Neural progenitor cell (in vitro differentiated cells): ENCODE data around the gene CPEB1. TPM values are rescaled to one million over a fixed set of nuclear protein-coding genes. Genes with fewer than 3 reads are reported as not detected.
A peak's percentile ranks its signal among the peaks of the same experiment; 100 is the strongest.

Experiments used
- DNase-seq: peaks from one replicate; pipeline ENCODE4 v3.0.0-alpha.2; 2016; ENCODE audit warnings: low spot score
- H2AFZ ChIP-seq: fragments of 200-600 bp; sonication (generic); replicated peaks from 2 replicates; pipeline ENCODE4 v1.6.1; 2016; ENCODE audit warnings: antibody characterized with exemption
- H3F3A ChIP-seq: fragments of 200-600 bp; sonication (generic); 2 replicates; pipeline ENCODE4 v1.6.1; 2016; ENCODE audit warnings: antibody characterized with exemption, low read depth
- H3K27ac ChIP-seq: fragments of 200-600 bp; sonication (generic); 2 replicates; pipeline ENCODE4 v1.5.1; 2016; ENCODE audit warnings: mild to moderate bottlenecking
- H3K27me3 ChIP-seq: fragments of 200-600 bp; sonication (generic); 2 replicates; pipeline ENCODE4 v1.6.1; 2016; ENCODE audit warnings: mild to moderate bottlenecking, moderate library complexity
- H3K36me3 ChIP-seq: fragments of 200-600 bp; sonication (generic); 2 replicates; pipeline ENCODE4 v1.5.1; 2016
- H3K4me1 ChIP-seq: fragments of 200-600 bp; sonication (generic); 2 replicates; pipeline ENCODE4 v1.6.1; 2016; ENCODE audit warnings: mixed run types
- H3K4me2 ChIP-seq: fragments of 200-600 bp; sonication (generic); 2 replicates; pipeline ENCODE4 v1.6.1; 2016
- H3K4me3 ChIP-seq: fragments of 200-600 bp; sonication (generic); 2 replicates; pipeline ENCODE4 v1.5.1; 2016
- H3K79me2 ChIP-seq: fragments of 200-600 bp; sonication (generic); 2 replicates; pipeline ENCODE4 v1.6.1; 2016; ENCODE audit warnings: low read depth
- H3K9ac ChIP-seq: fragments of 200-600 bp; sonication (generic); 2 replicates; pipeline ENCODE4 v1.6.1; 2016
- H3K9me3 ChIP-seq: fragments of 200-600 bp; sonication (generic); 2 replicates; pipeline ENCODE4 v1.5.1; 2016; ENCODE audit warnings: low read depth
- H4K20me1 ChIP-seq: fragments of 200-600 bp; sonication (generic); 2 replicates; pipeline ENCODE4 v1.6.1; 2016; ENCODE audit warnings: low read depth
- H3K27ac Mint-ChIP-seq: 3 replicates; pipeline ENCODE4 v1.8.0; 2021; ENCODE audit warnings: mixed read lengths
- H3K27me3 Mint-ChIP-seq: 2 replicates; pipeline ENCODE4 v1.8.0; 2022; ENCODE audit warnings: low read depth, mild to moderate bottlenecking, inconsistent platforms, moderate library complexity, mixed read lengths; ENCODE audit not compliant: insufficient read depth
- H3K36me3 Mint-ChIP-seq: 3 replicates; pipeline ENCODE4 v1.8.0; 2021; ENCODE audit warnings: mixed read lengths
- H3K4me1 Mint-ChIP-seq: 3 replicates; pipeline ENCODE4 v1.8.0; 2021; ENCODE audit warnings: mixed read lengths
- H3K4me3 Mint-ChIP-seq: 3 replicates; pipeline ENCODE4 v1.8.0; 2021; ENCODE audit warnings: mild to moderate bottlenecking, moderate library complexity, mixed read lengths
- H3K9me3 Mint-ChIP-seq: 3 replicates; pipeline ENCODE4 v1.8.0; 2020; ENCODE audit warnings: mixed read lengths
- CTCF ChIP-seq: fragments of 200-600 bp; sonication (generic); IDR thresholded peaks from 2 replicates; pipeline ENCODE4 v1.5.1; 2017; ENCODE audit warnings: antibody characterized with exemption, mild to moderate bottlenecking
- EZH2 ChIP-seq: fragments of 200-600 bp; sonication (generic); IDR thresholded peaks from 2 replicates; pipeline ENCODE4 v1.6.1; 2017; ENCODE audit warnings: antibody characterized with exemption, mild to moderate bottlenecking, moderate library complexity
- EZH2phosphoT487 ChIP-seq: fragments of 200-600 bp; sonication (generic); IDR thresholded peaks from 2 replicates; pipeline ENCODE4 v1.6.1; 2017; ENCODE audit warnings: antibody characterized with exemption
- total RNA-seq: library from RNA; depleted of rRNA; stranded (reverse); fragments of >200 nt; gene quantifications from 2 replicates; pipeline ENCODE4 v1.2.3, GENCODE V29; 2015; ENCODE audit warnings: low replicate concordance

Gene CPEB1
- total RNA-seq, 1 donor from 2014 or later = 2.1 TPM

GRCh38 chr15:82543160-82543559 lies 104.0 kb downstream of the CPEB1 start:
- Histone ChIP-seq H3K27me3 (no peaks in the 10 kb centered on the region), H3K9ac (no peak overlapping the region), H3K4me1 (peaks cover 27% of the 10 kb centered on the region), H3K9me3 (no peaks in the 10 kb centered on the region), H3K79me2 (peaks cover 21% of the 10 kb centered on the region), H3K27ac (no peak overlapping the region), H3K4me2 (peak overlapping the region; percentile 57), H3K4me3 (no peak overlapping the region), H2AFZ (no peak overlapping the region), H4K20me1 (peaks cover 19% of the 10 kb centered on the region), H3K36me3 (peaks cover 7% of the 10 kb centered on the region), H3F3A (peaks cover 30% of the 10 kb centered on the region)
- H3K4me1 Mint-ChIP-seq = peaks cover 40% of the 10 kb centered on the region
- peak; percentile 66 for DNase-seq
- H3K27me3 Mint-ChIP-seq = peaks cover 6% of the 10 kb centered on the region
- H3K27ac Mint-ChIP-seq = peak overlapping the region; percentile 92
- peaks cover 8% of the 10 kb centered on the region for H3K36me3 Mint-ChIP-seq
- peak overlapping the region; percentile 71 for H3K4me3 Mint-ChIP-seq
- no peaks in the 10 kb centered on the region for H3K9me3 Mint-ChIP-seq
- TF ChIP-seq CTCF (no peak), EZH2phosphoT487 (no peak), EZH2 (no peak)

GRCh38 chr15:82540984-82541431 lies 106.2 kb downstream of the CPEB1 start:
- peaks cover 51% of the 10 kb centered on the region for H3F3A ChIP-seq
- peaks cover 14% of the 10 kb centered on the region for H3K36me3 ChIP-seq
- peaks cover 6% of the 10 kb centered on the region for H3K27me3 Mint-ChIP-seq
- peak overlapping the region; percentile 70 for H3K4me3 ChIP-seq
- no peak overlapping the region for H3K9ac ChIP-seq
- no peak overlapping the region for H3K27ac ChIP-seq
- H2AFZ ChIP-seq = peak overlapping the region; percentile 43
- peaks cover 46% of the 10 kb centered on the region for H3K4me1 Mint-ChIP-seq
- no peaks in the 10 kb centered on the region for H3K9me3 ChIP-seq
- no peaks in the 10 kb centered on the region for H3K27me3 ChIP-seq
- DNase-seq = peak; percentile 33
- H3K79me2 ChIP-seq = peaks cover 37% of the 10 kb centered on the region
- H3K4me3 Mint-ChIP-seq = peak overlapping the region; percentile 94
- H3K4me2 ChIP-seq = peak overlapping the region; percentile 83
- H3K4me1 ChIP-seq = peaks cover 30% of the 10 kb centered on the region
- peaks cover 40% of the 10 kb centered on the region for H4K20me1 ChIP-seq
- H3K9me3 Mint-ChIP-seq = no peaks in the 10 kb centered on the region
- peak overlapping the region; percentile 96 for H3K27ac Mint-ChIP-seq
- H3K36me3 Mint-ChIP-seq = peaks cover 21% of the 10 kb centered on the region
- TF ChIP-seq CTCF (no peak), EZH2 (no peak), EZH2phosphoT487 (no peak)

- Histone ChIP-seq H3K4me3 (peak within 1 kb of the TSS; percentile 70), H3K36me3 (peaks cover 14% of the 10 kb centered on the region), H3K4me1 (peaks cover 30% of the 10 kb centered on the region), H3K27me3 (no peaks in the 10 kb centered on the region), H3K9me3 (no peaks in the 10 kb centered on the region), H3F3A (peaks cover 58% of the 10 kb centered on the region), H3K9ac (peak within 1 kb of the TSS; percentile 92), H4K20me1 (peaks cover 47% of the 10 kb centered on the region), H3K4me2 (peak within 1 kb of the TSS; percentile 87), H3K79me2 (peaks cover 37% of the 10 kb centered on the region), H3K27ac (peak within 1 kb of the TSS; percentile 42), H2AFZ (peak within 1 kb of the TSS; percentile 43)
- Mint-ChIP-seq H3K4me1 (peaks cover 46% of the 10 kb centered on the region), H3K36me3 (peaks cover 25% of the 10 kb centered on the region), H3K27ac (peak within 1 kb of the TSS; percentile 96), H3K9me3 (no peaks in the 10 kb centered on the region), H3K27me3 (peaks cover 6% of the 10 kb centered on the region), H3K4me3 (peak within 1 kb of the TSS; percentile 94)
- TF ChIP-seq CTCF = peak; percentile 96
- TF ChIP-seq EZH2 = peak; percentile 37
- no peak for TF ChIP-seq EZH2phosphoT487
- DNase-seq = peak; percentile 95
These were observed 106.8 kb downstream of the CPEB1 start, which contains the start of gene RPS17 for GRCh38 chr15:82540055-82540983. RPS17 (minus strand) TSS chr15:82540457; CDS start chr15:82540428, 29 bp downstream.
